Mesodermal cell (in vitro differentiated cells): ENCODE data around the gene KCNJ9.

Experiments
- H3K27ac ChIP-seq: 2 replicates; pipeline ENCODE4 v1.7.0; 2013; ENCODE audit warnings: mild to moderate bottlenecking, low read depth, low read length, moderate library complexity; ENCODE audit not compliant: severe bottlenecking
- H3K36me3 ChIP-seq: 2 replicates; pipeline ENCODE4 v1.7.1; 2013; ENCODE audit warnings: mild to moderate bottlenecking, low read length, moderate library complexity; ENCODE audit not compliant: control insufficient read depth, insufficient read depth
- H3K4me1 ChIP-seq: one replicate; pipeline ENCODE4 v1.7.1; 2013; ENCODE audit warnings: mild to moderate bottlenecking, low read length; ENCODE audit not compliant: insufficient read depth, control insufficient read depth, poor library complexity, severe bottlenecking
- H3K4me3 ChIP-seq: 2 replicates; pipeline ENCODE4 v1.7.0; 2013; ENCODE audit warnings: low read length, control low read depth, mild to moderate bottlenecking; ENCODE audit not compliant: insufficient read depth, poor library complexity, severe bottlenecking; ENCODE audit errors: extremely low read depth
- H3K9me3 ChIP-seq: 2 replicates; pipeline ENCODE4 v1.7.1; 2013; ENCODE audit warnings: mild to moderate bottlenecking, low read length, moderate library complexity; ENCODE audit not compliant: control insufficient read depth
- WGBS, 2 experiments: methylation state at CpG; one replicate each; pipeline ENCODE4 v1.1.5; 2013; ENCODE audit warnings: missing lambda C conversion rate in 2 of 2; ENCODE audit not compliant: insufficient coverage in 2 of 2; 5-methylcytosine and 5-hydroxymethylcytosine counted together

The KCNJ9 gene

DNA sequence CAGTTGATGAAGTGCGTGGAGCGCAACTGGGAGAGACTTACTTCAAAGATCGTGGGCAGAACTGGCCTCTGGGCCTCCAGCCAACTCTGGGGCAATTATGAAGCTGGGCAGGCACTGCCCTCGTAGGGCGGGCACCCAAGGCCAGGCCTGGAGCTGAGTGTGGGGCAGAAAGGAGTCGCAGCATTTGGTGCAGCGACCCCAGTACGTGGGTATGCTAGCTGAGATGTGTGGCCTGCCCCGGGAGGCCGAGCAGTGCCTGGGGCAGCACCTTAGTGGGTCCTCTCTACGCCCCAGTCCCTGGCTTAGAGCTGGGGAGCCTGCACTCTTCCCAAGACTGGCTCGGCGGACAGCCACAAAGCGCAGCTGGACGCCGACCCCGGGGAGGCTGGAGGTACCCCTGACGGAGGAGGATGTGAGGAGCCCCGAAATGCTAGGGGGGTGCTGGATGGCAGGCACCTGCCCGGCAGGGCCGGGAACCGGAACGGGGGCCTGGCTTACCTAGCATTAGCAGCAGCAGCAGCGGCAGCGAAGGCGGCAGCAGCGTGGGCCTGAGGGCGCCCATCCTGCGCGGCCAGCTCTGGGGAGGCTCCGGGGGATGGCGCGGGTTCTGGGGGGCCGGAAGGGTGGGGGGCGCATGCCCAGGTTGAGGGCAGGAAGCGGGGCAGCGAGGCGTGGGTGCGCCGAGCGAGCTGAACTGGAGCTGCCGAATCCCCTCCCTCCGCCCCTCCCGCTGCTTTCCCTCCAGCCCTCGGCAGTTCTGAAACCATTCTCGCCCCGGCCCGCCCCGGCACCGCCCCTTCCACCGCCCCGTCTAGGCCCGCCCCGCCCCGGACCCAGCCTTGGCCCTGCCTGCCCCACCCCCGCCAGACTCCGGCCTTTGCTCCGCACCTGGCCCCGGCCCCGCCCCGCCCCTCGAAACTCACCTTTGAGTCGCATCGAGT, 16.8 kb downstream of the KCNJ9 start, which contains the start of gene IGSF8:
Gene IGSF8 (minus strand): TSS at position 709 of the 941 bp plus-strand sequence. CDS start 147 bp downstream, at position 562.
- Histone ChIP-seq H3K9me3 (no peaks in the 10 kb centered on the region), H3K4me3 (peak within 1 kb of the TSS; percentile 65), H3K36me3 (no peaks in the 10 kb centered on the region), H3K27ac (peak within 1 kb of the TSS; percentile 49), H3K4me1 (peaks cover 27% of the 10 kb centered on the region)
- WGBS, 2 experiments: 12 to 13% methylated on average over 32 of the region's 64 CpGs

DNA sequence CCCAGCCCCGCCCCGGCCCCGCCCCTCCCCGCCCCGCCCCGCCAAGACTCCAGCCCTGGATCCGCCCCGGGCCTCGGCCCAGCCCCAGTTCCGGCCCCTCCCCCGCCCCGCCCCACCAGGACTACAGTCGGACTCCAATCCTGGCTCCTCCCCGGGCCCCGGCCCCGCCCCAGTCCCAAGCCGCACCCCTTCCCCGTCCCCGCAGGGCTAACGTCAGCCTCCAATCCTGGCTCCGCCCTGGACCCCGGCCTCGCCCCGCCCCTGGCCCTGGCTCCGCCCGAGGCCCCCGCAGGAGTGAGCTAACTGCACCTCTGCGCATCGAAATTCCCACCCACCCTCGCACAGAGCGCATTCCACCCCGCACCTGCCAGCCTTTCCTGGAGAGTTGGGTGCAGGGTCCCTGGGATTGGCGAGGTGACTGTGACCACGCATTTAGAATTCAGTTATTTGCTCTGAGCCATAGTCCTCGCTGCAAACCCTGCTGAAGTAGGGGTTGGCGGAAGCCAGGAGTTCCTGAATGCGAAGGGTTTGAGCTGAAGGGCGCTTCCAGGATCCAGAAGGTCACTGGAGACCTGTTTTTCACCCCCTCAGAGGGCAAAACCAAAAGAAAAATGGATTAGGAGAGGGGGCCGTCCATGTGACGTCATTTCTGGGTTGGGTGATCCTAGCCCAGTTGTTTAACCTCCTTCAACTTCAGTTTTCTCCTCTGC, 17.7 kb downstream of the KCNJ9 start:
- Histone ChIP-seq H3K36me3 (no peaks in the 10 kb centered on the region), H3K4me1 (peaks cover 27% of the 10 kb centered on the region), H3K27ac (peak overlapping the region; percentile 49), H3K4me3 (peak overlapping the region; percentile 40), H3K9me3 (no peaks in the 10 kb centered on the region)
- 22 to 33% methylated on average over 11 to 16 of the region's 40 CpGs for WGBS, 2 experiments

DNA sequence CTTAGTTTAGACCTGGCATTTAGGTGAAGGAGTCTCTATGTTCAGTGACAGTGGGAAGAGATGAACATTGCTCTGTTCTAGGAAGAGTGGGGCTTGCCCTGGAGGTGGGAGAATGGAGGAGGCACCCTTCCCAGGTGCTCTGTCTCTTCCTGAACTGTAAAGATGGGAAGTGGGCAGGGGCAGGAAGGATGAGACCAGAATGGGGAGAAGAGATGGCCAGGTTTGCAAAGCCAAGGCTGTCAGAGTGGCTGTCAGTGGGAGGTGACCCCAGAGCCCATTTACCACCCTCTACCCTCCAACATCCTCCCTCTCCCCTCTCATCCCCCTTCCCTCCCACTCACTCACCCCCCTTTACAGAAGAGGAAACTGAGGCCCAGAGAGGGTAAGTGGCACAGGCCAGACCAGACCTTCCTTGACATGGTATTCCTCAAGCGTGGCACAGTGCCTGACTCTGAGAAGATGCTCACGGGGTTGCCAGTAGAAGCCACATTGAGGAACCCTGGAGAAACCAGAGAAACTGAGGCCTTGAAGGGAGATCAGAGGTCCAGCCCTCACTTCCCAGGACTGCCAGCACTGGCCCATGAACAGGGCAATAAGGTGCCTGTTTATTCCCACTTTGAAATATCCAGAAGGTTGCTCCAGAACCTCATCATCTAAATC, 18.5 kb downstream of the KCNJ9 start:
- Histone ChIP-seq H3K27ac (no peak overlapping the region), H3K4me3 (no peak overlapping the region), H3K36me3 (no peaks in the 10 kb centered on the region), H3K4me1 (peaks cover 27% of the 10 kb centered on the region), H3K9me3 (no peaks in the 10 kb centered on the region)
- 94 to 95% methylated on average over 2 of the region's 2 CpGs for WGBS, 2 experiments

DNA sequence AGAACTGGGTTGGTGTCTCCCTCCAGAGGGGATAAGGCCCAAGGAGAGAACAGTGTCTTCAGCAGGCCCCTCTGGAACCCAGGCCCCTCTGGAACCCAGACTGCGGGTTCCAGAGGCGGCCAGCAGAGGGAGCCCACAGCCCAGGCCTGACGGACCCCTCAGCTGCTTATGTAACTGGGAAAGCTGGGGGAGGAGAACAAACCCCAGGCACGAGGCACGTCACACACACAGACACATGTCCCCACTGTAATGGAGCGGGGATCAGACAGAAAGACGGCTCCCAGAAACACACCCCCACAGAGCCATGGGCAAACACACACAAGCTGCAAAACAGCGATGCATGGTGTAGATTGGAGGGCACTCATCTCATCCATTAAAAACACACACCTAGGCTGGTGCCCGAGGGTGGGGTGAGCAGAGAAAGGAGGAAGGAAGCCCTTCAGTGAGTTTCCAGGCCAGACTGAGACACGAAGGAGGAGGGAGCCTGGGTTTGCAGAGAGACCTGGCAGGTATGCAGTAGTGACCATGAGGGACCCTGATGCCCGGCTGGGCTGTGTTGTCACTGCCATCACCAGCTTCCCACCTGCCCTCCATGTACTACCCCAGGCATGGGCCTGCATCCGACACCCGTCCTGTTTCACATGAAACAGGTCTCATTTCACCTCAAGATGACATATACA, 19.8 kb downstream of the KCNJ9 start:
- Histone ChIP-seq H3K36me3 (no peaks in the 10 kb centered on the region), H3K9me3 (no peaks in the 10 kb centered on the region), H3K4me3 (no peak overlapping the region), H3K27ac (no peak overlapping the region), H3K4me1 (peaks cover 26% of the 10 kb centered on the region)
- WGBS, 2 experiments: 28 to 39% methylated on average over 5 to 8 of the region's 13 CpGs

DNA sequence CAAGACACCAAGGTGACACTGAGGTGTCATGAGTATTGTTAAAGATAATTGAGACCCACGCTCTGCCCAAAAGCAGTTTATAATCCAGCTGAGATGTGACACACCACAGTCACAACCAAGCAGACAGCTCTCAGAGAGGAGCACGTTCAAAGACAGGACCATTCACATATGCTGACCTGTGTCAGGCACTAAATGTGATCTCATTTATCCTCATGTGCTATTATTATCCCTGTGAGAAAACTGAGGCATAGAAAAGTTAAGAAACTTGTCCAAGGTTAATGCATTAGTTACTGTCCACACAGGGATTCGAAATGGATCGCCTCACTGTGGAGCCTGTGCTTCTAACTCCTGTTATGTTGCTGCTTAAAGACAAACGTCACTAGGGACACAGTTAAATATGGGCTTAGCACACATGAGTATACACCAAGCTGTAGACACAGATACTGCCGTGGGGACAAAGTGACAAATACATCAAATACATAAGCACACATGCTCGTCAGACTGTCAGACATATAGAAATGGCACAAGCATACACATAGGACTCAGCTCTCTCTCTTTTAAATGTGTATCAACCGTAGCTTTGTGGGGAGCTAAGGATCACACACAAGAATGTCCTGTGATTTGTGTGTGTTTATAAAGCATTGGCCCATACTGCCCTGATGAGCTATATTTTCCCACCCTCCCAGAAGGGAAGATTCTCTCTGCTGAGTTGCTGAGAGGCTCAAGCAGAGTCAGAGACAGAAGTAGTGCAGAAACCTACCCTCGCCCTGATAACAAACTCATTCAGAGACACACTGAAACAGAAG, 20.6 kb downstream of the KCNJ9 start:
- Histone ChIP-seq H3K9me3 (no peaks in the 10 kb centered on the region), H3K27ac (no peak overlapping the region), H3K4me1 (peaks cover 19% of the 10 kb centered on the region), H3K4me3 (no peak overlapping the region), H3K36me3 (no peaks in the 10 kb centered on the region)
- 85 to 93% methylated on average over 5 to 6 of the region's 9 CpGs for WGBS, 2 experiments

DNA sequence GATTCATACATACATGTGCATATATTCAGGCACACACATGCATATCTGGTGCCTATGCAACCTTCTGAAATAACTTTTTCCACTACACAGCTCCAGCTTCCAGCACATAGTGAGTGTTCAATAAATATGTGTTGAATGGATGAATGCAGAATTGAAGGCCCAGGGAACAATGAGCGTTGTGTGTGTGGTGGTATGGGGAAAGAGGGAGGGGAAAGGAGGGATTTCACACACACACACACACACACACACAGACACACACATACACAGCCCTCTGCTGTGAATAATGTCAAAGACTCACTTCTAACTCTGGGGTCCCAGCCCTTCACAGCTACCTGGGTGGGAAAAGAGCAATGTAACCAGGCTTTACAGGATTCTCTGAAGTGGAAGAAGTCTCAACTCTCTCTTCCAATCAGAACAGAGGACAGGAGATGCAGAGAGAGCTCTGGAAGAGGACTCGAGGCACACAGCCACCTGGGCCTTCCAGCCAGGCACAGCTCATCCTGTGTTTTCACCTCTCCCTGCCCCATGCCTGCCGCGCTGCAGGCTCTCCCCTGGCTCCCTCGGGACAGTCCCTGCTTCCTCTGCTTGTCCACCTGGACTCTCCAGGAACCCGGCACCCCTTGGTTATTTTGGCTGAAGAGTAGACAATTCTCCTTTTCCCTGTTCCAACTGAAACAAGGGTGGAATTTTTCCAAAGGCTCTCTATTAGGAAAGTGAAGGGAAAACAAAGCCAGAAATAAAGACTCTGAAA, 22.5 kb downstream of the KCNJ9 start:
- Histone ChIP-seq H3K36me3 (no peaks in the 10 kb centered on the region), H3K4me1 (peaks cover 11% of the 10 kb centered on the region), H3K9me3 (no peaks in the 10 kb centered on the region), H3K4me3 (no peak overlapping the region), H3K27ac (no peak overlapping the region)
- 51 to 82% methylated on average over 2 to 3 of the region's 6 CpGs for WGBS, 2 experiments

DNA sequence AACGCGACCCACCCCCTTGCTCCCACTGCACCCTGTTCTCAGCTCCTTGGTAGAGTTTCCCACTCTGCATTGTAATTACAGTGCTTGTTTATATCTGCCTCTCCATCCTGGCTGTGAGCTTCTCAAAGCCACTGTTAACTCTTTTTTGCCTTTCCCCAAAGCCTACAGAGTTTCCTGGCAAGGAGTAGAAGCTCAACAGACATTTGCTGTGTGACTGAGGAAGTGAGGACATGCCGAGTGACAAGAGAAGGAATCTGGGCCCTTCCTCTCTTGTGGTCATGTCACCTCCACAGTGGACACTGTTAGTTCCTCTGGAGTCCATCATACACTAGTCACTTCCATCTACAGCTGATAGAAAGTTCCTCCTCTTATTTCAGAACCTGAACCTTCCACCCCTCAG, 23.1 kb downstream of the KCNJ9 start:
- Histone ChIP-seq H3K36me3 (no peaks in the 10 kb centered on the region), H3K4me1 (peaks cover 11% of the 10 kb centered on the region), H3K27ac (no peak overlapping the region), H3K4me3 (no peak overlapping the region), H3K9me3 (no peaks in the 10 kb centered on the region)
- WGBS, 2 experiments: 76 to 92% methylated on average over 3 of the region's 3 CpGs

DNA sequence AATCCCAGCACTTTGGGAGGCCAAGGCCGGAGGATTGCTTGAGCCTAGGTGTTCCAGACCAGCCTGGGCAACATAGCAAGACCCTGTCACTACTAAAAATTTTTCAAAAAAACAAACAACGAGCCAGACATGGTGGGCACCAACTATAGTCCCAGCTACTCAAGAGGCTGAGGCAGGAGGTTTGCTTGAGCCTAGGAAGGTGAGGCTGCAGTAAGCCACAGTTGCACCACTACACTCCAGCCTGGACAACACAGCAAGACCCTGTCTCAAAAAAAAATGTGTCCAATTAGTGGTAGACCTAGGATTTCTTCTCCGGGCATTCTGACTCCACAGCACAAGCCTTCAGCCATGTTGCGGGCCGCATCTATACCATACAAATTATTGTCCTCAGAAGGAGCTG, 23.8 kb downstream of the KCNJ9 start:
- Histone ChIP-seq H3K36me3 (no peaks in the 10 kb centered on the region), H3K27ac (no peak overlapping the region), H3K4me1 (peaks cover 11% of the 10 kb centered on the region), H3K4me3 (no peak overlapping the region), H3K9me3 (no peaks in the 10 kb centered on the region)
- 90 to 95% methylated on average over 2 to 3 of the region's 5 CpGs for WGBS, 2 experiments

DNA sequence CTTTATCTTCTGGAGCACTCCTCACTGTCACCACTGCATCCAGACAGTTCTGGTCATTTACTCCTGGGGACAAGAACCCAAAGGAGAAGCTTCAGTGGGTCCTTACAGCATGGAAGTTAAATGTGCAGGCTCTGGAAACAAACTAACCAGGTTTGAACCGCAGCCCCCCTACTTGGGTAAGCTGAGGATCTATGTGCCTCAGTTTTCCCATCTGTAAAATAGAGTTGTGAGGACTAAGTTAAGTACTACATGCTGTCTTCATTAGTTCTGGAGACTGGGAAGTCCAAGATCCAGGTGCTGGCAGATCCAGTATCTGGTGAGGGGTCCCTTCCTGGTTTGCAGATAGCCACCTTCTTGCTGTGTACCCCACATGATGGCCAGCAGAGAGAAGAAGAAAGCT, 26.2 kb downstream of the KCNJ9 start:
- 80 to 83% methylated on average over 1 of the region's 1 CpG for WGBS, 2 experiments
- no peaks in the 10 kb centered on the region for H3K36me3 ChIP-seq
- H3K27ac ChIP-seq: no peak overlapping the region
- no peaks in the 10 kb centered on the region for H3K9me3 ChIP-seq
- peaks cover 5% of the 10 kb centered on the region for H3K4me1 ChIP-seq
- no peak overlapping the region for H3K4me3 ChIP-seq
